Fibroblast of skin of left quadriceps (primary cell): ENCODE measurements around the gene SIRPA.

Source experiments
- DNase-seq, 2 experiments: peaks; one replicate each; pipeline ENCODE4 v3.0.0-alpha.2; 2013; ENCODE audit warnings: low read depth in 2 of 2

The SIRPA gene

GRCh38 chr20:1931830-1932229, 36.6 kb downstream of the SIRPA start:
- DNase-seq: no peak

DNA sequence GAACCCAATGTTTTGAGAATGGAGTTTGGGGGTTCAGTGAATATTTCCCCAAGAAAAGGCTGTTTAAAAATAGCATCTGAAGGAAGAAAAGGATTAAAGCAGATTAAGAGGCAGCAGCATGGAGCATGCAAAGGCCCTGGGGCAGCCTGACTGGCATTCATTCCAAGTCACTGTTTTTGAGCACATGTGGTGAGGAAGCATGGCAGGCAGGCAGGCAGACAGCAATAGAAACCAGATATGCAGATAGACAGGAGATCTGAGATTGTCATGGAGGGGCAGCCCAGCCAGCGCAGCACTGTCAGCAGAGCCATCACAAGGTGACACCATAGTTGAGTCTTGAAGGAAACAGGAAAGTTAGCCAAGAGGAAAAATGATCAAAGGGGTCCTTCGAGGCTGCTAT, 37.8 kb downstream of the SIRPA start:
- DNase-seq: no peak

DNA sequence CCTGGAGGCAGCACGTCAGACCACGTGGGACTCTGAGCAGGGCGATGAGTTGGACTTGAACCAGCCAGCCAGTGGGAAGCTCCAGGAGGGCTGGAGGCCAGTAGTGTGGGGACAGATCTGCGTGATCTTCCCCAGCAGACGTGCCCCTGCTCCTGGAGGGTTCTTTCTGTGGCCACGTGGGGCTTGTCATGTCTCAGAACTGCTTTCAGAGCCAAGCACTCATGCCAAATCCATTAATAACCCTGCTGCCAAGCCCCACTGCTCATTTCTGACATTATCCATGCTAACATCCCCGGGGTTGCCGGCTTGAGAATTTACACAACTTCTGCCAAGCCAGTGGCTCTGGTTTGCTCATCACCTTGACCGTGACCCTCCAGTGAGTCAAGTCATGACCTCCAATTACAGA, 38.3 kb downstream of the SIRPA start:
- no peak for DNase-seq

DNA sequence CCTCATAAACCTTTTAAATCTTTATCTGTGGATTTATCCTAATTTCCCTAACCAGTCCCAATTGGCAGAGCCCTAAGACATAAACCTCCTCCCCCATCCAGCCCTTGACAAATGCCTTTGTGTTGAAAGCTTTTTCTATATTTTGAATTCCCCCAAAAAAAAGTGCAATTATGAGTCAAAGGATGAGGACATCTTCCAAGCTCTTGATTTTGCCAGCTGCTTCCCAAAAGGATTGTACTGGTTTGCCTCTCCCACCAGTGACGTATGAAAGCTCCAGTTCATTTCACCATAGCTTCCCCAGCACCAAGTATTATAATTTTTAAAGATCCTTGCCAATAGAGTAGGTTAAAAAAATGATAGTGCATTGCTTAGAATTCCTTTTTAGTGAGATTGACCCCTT, 38.9 kb downstream of the SIRPA start:
- peak; percentile 52 for DNase-seq

- peak; percentile 63 to 68 for DNase-seq
Measured at GRCh38 chr20:1934721-1935573, 39.7 kb downstream of the SIRPA start.

DNA sequence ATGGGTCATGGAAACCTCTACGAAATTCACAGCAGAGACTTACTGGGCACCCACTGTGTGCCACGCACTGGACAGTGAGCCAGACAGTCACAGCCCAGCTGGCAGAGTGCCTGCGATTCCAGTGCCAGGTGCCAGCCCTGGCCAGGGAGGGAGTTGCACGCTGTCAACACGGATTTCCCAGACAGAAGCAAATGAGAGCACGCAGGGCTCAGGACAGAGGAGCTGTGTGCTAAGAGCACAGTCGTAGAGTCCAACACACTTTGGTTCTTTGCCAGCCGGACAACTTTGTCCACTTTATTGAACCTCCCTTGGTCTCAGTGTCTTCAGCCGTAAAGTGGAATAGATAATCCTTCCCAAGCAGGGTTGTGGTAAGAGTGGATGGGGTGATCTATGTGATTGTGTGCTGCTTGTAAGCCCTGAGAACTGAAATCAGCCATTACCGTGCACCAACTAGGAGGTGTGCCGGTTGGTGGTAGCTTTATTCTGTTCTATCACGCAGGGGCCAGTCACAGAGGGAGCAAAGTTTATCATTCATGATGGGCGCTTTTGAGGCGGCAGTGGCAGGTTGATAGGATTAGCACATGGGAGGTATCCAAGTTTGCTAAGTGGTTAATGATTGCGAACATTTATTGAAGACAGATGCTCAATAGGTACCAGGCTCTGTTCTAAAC, 40.6 kb downstream of the SIRPA start:
- no peak for DNase-seq

- DNase-seq: no peak
Measured at GRCh38 chr20:1937316-1937976, 42.2 kb downstream of the SIRPA start.

DNA sequence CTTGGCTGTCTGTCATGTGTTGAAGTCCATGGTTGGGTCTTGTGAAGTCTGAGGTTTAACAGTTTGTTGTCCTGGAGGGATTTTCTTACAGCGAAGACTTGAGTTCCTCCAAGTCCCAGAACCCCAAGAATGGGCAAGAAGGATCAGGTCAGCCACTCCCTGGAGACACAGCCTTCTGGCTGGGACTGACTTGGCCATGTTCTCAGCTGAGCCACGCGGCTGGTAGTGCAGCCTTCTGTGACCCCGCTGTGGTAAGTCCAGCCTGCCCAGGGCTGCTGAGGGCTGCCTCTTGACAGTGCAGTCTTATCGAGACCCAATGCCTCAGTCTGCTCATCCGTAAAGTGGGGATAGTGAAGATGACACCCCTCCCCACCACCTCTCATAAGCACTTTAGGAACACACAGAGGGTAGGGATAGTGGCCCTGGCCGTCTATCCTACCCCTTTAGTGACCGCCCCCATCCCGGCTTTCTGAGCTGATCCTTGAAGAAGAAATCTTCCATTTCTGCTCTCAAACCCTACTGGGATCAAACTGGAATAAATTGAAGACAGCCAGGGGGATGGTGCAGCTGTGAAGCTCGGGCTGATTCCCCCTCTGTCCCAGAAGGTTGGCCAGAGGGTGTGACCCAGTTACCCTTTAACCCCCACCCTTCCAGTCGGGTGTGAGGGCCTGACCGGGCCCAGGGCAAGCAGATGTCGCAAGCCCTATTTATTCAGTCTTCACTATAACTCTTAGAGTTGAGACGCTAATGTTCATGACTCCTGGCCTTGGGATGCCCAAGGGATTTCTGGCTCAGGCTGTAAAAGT, 43.5 kb downstream of the SIRPA start:
- DNase-seq: no peak

DNA sequence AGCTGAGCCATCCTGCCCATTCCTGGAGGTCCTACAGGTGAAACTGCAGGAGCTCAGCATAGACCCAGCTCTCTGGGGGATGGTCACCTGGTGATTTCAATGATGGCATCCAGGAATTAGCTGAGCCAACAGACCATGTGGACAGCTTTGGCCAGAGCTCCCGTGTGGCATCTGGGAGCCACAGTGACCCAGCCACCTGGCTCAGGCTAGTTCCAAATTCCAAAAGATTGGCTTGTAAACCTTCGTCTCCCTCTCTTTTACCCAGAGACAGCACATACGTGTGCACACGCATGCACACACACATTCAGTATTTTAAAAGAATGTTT, 44.0 kb downstream of the SIRPA start:
- no peak for DNase-seq

DNA sequence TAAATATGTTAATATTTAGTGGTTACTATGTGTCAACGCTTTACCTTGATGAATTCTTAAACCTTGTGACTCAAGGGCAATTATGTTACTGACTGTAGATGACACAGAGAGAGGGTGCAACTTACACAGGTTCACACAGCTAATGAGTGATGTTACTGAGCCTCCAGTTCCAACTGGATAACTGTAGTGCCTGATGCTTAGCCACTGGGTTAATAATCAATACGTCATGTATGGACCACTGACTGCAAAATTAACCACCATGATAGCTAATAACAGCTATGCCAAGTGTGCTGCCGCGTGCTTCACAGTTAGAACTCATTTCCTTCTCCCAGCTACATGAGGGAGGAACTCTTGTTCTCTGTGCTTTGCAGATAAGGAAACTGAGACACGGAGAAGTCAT, 45.4 kb downstream of the SIRPA start:
- no peak for DNase-seq

- DNase-seq: no peak
Measured at GRCh38 chr20:1941226-1941625, 46.0 kb downstream of the SIRPA start.

GRCh38 chr20:1942061-1942460, 46.9 kb downstream of the SIRPA start:
- no peak for DNase-seq

- DNase-seq: no peak
Measured at GRCh38 chr20:1942486-1943274, 47.5 kb downstream of the SIRPA start.

GRCh38 chr20:1943275-1944002, 48.2 kb downstream of the SIRPA start:
- DNase-seq: no peak

DNA sequence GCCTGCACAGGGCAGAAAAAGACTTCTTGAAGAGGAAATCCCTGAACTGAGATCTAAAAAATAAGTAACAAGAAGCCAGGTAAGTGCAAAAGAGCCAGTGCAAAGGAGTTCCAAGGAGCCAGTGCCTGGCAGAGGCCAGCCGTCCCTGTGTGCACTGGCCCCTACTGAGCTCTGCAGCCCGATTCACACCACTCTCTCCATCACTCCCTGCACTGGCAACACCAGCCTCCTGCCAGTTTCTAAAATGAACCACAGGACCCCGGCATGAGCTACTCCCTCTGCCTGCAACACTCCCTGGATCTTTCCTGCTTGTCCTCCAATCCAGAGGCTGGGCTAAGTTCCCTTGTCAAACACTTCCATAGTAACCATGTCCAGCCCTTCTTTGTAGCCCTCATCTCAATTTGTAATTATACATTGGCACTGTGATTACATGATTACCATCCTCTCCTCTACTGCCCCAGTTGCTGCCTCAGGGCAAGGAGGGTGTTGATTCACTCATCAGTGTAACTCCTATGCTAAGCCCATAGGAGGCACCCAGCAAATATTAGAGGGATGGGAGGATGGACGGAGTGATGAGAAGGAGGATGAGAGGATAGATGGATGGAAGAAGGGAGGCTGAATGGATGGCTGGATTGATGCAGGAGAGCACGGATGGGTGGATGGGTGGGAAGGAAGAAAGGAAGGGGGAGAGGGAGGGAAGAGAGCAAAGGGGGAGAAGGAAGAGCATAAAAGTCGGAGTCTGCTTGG, 49.3 kb downstream of the SIRPA start:
- DNase-seq: no peak

DNA sequence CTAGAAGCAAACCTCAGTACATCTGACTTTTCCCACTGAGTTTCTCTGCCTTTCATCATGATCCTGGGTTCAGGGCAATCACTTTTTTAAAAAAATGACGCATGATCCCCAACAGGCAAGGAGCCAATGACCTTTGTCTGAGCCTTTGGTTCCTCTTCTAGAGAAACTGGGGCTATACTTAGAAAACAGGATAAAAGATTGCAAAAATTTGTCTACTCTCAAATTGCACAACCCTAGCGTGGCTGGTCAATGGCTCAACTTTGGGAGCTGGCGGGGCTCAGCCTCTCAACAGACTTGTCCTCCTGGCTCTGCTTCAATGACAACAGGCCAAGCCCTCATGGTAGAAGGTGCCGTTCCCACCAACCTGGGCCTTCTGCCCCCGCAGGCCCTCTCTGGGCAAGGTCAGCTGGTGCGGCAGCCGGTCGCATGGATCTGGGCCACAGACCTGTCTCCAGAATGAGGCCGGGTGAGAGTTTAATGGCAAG, 50.0 kb downstream of the SIRPA start:
- DNase-seq: no peak

- no peak for DNase-seq
Measured at GRCh38 chr20:1945660-1946059, 50.5 kb downstream of the SIRPA start.

GRCh38 chr20:1946442-1946761, 51.2 kb downstream of the SIRPA start:
- DNase-seq: no peak

- no peak for DNase-seq
Measured at GRCh38 chr20:1946762-1947534, 51.7 kb downstream of the SIRPA start.
